Neural cell (in vitro differentiated cells): ENCODE measurements around the gene TBC1D3K.

ENCODE experiments used
- CTCF ChIP-seq: fragments of 450-650 bp; IDR thresholded peaks from 2 replicates; pipeline ENCODE4 v1.5.1; 2014; ENCODE audit warnings: antibody characterized with exemption, mild to moderate bottlenecking, moderate library complexity; ENCODE audit not compliant: poor library complexity, severe bottlenecking
- EP300 ChIP-seq: fragments of 450-650 bp; conservative IDR thresholded peaks from 2 replicates; pipeline ENCODE4 v1.6.1; 2014; ENCODE audit warnings: antibody characterized with exemption, mild to moderate bottlenecking, moderate library complexity; ENCODE audit not compliant: poor library complexity, severe bottlenecking
- EZH2 ChIP-seq: fragments of 200-600, 300-800 bp; shearing (Covaris generic), sonication (generic); IDR thresholded peaks from 2 replicates; pipeline ENCODE4 v1.6.1; 2014; ENCODE audit warnings: antibody characterized with exemption, low read length, borderline replicate concordance, mild to moderate bottlenecking; ENCODE audit not compliant: insufficient read depth, poor library complexity, severe bottlenecking
- MXI1 ChIP-seq: fragments of 450-650 bp; conservative IDR thresholded peaks from 2 replicates; pipeline ENCODE4 v1.6.1; 2014; ENCODE audit warnings: antibody characterized with exemption, mild to moderate bottlenecking; ENCODE audit not compliant: poor library complexity, severe bottlenecking
- POLR2AphosphoS5 ChIP-seq: IDR thresholded peaks from 2 replicates; pipeline ENCODE4 v1.6.1; 2012
- RAD21 ChIP-seq: fragments of 450-650 bp; conservative IDR thresholded peaks from 2 replicates; pipeline ENCODE4 v1.6.1; 2014; ENCODE audit warnings: antibody characterized with exemption, mild to moderate bottlenecking, moderate library complexity
- REST ChIP-seq: IDR thresholded peaks from 2 replicates; pipeline ENCODE4 v1.6.1; 2012; ENCODE audit warnings: borderline replicate concordance
- SMC3 ChIP-seq: fragments of 450-650 bp; conservative IDR thresholded peaks from 2 replicates; pipeline ENCODE4 v1.6.1; 2014; ENCODE audit warnings: antibody characterized with exemption, mild to moderate bottlenecking, moderate library complexity; ENCODE audit not compliant: poor library complexity
- TAF1 ChIP-seq: IDR thresholded peaks from 2 replicates; pipeline ENCODE4 v1.6.1; 2012; ENCODE audit warnings: low read depth

- TF ChIP-seq POLR2AphosphoS5, result no peak
- TF ChIP-seq TAF1, result no peak
- TF ChIP-seq CTCF, result no peak
- TF ChIP-seq EP300, result no peak
- TF ChIP-seq REST, result no peak
- no peak for TF ChIP-seq SMC3
- no peak for TF ChIP-seq RAD21
- TF ChIP-seq EZH2, result no peak
- TF ChIP-seq MXI1, result no peak
Measured at GRCh38 chr17:37888881-37889280, 35.3 kb upstream of the TBC1D3K start.
